GM18505 (cell line): ENCODE data around the gene RTKN2.

Experiments used
- ATAC-seq: cut with Tn5 transposase; IDR thresholded peaks from one replicate; pipeline ENCODE4 v1.9.1; 2021; ENCODE audit not compliant: unreplicated experiment
- POLR2A ChIP-seq: IDR thresholded peaks from 4 replicates; pipeline ENCODE4 v1.6.1; 2011; ENCODE audit warnings: borderline replicate concordance; ENCODE audit not compliant: insufficient read depth, insufficient read length; ENCODE audit errors: extremely low read depth

Gene RTKN2

DNA sequence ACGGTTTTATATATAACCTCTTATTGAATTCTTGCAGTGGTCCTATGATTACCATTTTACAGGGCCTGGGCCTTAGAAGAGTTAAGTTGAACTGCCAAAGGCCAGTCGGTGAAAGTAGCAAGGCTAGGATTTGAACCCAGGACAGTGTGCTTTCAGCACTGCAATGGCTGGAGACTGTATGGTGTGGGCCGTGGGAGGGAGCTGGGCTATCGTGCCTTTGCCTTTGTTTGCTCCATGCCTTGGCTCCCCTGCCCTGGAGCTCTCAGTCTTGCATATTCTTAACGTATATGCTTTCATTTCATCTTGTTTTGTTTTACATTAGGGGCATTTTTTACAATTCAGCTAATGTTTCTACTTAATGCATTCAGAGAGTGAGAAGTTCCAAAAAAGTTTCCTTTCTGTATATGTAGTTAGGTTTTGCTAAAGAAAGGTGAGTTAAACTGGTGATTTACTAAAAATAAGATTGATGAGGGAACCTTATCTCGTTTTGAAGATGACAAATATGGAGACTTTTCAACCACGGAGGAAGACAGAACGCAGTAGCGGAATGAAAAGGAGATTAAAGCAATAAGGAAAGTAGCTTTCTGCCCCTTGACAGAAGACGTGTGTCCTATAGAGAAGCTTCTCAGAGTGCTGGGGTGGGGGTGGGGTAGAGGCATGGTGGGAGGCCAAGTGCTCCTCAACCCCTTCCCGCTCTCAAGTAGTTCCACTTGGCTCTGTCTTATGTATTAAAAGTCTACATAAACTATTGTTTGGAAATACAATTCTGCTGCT is 82.5 kb downstream of the RTKN2 start:
- no peak for TF ChIP-seq POLR2A
- ATAC-seq = no peak

GRCh38 chr10:62183857-62184795 is 84.5 kb downstream of the RTKN2 start:
- no peak for ATAC-seq
- no peak for TF ChIP-seq POLR2A

DNA sequence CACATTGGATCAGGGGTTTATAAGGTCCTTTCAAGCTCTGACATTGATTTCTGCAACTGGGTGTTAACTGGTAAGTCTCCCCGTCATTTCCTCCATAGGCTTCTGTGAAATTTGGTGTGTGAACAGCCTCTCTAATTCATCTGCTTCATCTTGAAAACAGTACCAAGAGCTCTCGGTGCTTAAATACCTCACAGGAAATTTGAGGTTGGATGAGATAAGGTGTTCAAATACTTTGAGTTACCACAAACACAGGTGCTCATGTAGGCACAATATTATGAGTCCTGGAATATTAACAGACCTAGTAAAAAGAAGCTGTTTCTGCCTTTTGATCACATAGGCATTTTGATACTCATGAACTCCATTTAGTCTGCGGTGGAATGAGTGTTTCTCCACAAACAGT is 85.2 kb downstream of the RTKN2 start:
- peak; percentile 79 for ATAC-seq
- no peak for TF ChIP-seq POLR2A

- no peak for ATAC-seq
These were observed 86.0 kb downstream of the RTKN2 start for GRCh38 chr10:62182595-62182994.

GRCh38 chr10:62182171-62182570 is 86.5 kb downstream of the RTKN2 start:
- no peak for ATAC-seq
- TF ChIP-seq POLR2A = no peak

More at GRCh38 chr10:62182595-62182994, 86.0 kb downstream of the RTKN2 start:
- TF ChIP-seq POLR2A = no peak

DNA sequence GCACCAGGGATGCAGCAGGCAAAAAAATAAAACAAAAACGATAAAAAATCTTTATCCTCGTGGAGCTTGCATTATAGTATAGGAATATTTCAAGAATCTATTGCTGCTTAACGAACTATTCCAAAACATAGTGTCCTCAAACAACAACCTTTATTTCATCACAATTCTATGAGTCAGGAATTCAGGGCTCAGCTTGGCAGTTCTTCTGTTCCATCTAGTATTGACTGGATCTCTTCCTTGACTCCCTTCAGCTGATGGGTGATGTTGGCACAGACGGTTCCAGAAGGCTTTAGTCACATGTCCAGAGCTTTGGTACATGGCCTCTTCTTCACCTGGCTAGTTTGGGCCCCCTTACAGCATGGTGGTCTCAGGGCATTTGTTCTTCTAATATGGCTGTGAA is 88.0 kb downstream of the RTKN2 start:
- no peak for TF ChIP-seq POLR2A
- ATAC-seq = no peak

- TF ChIP-seq POLR2A = no peak
- ATAC-seq = no peak
These were observed 90.1 kb downstream of the RTKN2 start for GRCh38 chr10:62178568-62178967.

DNA sequence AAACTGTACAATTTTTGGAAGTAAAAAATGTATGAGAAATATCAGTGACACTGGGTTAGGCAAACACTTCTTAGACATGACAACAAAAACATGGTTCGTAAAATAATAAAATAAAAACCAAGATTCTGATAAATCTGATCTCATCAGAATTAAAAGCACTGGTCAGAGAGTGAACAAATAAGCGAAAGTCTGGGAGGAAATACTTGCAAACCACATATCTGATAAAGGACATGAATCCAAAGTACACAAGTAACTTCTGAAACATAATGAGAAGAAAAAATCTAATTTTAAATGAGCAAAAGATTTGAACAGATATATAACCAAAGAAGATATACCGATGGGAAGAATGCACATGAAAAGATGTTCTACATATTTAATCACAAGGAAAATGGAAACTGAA is 91.5 kb downstream of the RTKN2 start:
- TF ChIP-seq POLR2A = no peak
- ATAC-seq = no peak

GRCh38 chr10:62175251-62175650 is 93.4 kb downstream of the RTKN2 start:
- TF ChIP-seq POLR2A = no peak
- no peak for ATAC-seq

DNA sequence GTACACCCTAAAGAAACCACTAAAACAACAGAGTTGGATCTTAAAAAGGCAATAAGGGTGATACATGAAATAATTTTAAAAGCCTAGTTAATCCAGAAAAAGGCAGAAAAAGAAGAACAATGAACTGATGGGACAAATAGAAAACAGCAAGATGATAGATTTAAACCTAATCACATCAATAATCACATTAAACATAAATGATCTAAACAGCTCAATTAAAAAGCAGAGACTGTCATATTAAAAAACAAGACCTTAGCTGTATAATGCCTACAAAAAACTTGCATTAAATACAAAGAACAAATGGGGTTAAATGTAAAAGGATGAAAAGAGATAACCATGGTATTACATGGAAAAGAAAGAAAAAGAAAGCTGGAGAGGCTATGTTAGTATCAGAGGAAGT is 96.2 kb downstream of the RTKN2 start:
- TF ChIP-seq POLR2A = no peak
- ATAC-seq = no peak

DNA sequence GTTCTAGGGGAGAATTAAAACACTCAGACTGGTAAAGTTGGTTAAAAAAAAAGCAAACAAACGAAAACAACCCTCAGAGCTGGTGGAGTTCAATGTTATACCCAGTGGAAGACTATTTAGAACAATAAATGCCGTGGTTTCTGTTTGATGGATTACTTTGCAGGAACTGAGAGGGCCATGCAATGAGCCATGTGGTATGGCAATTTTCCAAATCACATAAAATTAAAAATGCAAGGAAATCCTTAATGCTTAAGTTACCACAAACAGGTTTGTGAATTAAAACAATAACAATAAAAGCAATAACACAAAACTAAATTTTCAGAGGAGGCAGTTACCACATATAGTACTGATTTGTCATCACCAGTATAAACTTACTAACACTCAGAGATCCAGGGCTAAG is 96.9 kb downstream of the RTKN2 start:
- no peak for TF ChIP-seq POLR2A
- no peak for ATAC-seq

- ATAC-seq = no peak
- TF ChIP-seq POLR2A = no peak
These were observed 97.9 kb downstream of the RTKN2 start for GRCh38 chr10:62170732-62171131.

DNA sequence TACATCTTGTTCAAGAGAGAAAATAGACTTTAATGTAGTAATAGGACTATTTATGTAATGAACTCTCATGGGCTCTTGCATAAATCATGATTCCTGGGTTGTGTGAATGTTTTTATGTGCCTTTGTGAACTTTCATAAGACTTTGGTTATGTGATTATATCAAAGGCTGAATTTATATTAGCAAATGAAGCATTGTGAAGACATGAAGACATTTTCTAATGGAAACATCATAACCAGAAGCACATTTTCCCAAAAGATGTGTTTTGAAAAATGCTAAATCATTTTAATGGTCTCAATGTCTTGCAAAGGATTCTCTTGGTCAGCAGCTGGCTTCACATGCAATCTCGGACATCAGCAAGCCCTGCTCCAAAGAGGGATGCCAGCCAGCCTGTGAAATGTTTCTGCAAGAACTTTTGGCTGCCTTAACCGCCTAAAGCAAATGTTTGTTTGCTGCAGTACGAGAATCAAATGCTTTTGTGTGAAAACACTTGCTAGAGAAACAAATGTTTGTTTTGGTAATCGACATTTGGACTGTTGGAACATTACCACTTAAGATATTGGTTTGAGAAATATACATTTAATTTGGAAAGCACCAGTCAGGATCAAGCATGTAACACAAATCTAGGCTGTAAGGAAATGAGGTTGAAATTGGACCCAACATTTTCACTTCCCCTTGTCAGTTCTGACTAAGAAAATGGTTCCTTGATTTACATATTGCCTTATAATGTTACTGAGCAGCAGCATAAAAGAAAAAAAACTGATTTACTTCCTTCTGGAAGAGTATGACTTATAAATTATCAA is 102.1 kb downstream of the RTKN2 start:
- TF ChIP-seq POLR2A = no peak
- peak; percentile 97 for ATAC-seq
